HG03139 (cell line): ENCODE results near the gene P2RY2.

Experiments used
- ATAC-seq: cut with Tn5 transposase; IDR thresholded peaks from one replicate; pipeline ENCODE4 v1.9.1; 2021; ENCODE audit not compliant: unreplicated experiment

The P2RY2 gene

GRCh38 chr11:73218106-73218829 lies at the start of gene P2RY2:
Gene P2RY2, plus strand, starts transcription at chr11:73218281. Its CDS starts 15,879 bp downstream, at chr11:73234160.
- ATAC-seq, result no peak

GRCh38 chr11:73168925-73169579 lies 49.0 kb upstream of the P2RY2 start:
- no peak for ATAC-seq

- no peak for ATAC-seq
Measured at GRCh38 chr11:73170140-73170539, 47.9 kb upstream of the P2RY2 start.

- no peak for ATAC-seq
Measured at GRCh38 chr11:73171436-73172161, 46.5 kb upstream of the P2RY2 start.

- no peak for ATAC-seq
Measured at GRCh38 chr11:73172992-73173656, 45.0 kb upstream of the P2RY2 start.

- no peak for ATAC-seq
Measured at GRCh38 chr11:73173755-73174494, 44.2 kb upstream of the P2RY2 start.

- ATAC-seq, result no peak
Measured at GRCh38 chr11:73174495-73174791, 43.6 kb upstream of the P2RY2 start.

- no peak for ATAC-seq
Measured at GRCh38 chr11:73175551-73176144, 42.4 kb upstream of the P2RY2 start.

- no peak for ATAC-seq
Measured at GRCh38 chr11:73176145-73176873, 41.8 kb upstream of the P2RY2 start.

GRCh38 chr11:73176874-73177155 lies 41.3 kb upstream of the P2RY2 start:
- ATAC-seq, result no peak

GRCh38 chr11:73177380-73177777 lies 40.7 kb upstream of the P2RY2 start:
- ATAC-seq, result no peak

GRCh38 chr11:73177778-73178539 lies 40.1 kb upstream of the P2RY2 start:
- peak; percentile 65 for ATAC-seq

- no peak for ATAC-seq
Measured at GRCh38 chr11:73178681-73179080, 39.4 kb upstream of the P2RY2 start.

- no peak for ATAC-seq
Measured at GRCh38 chr11:73182824-73183321, 35.2 kb upstream of the P2RY2 start.

GRCh38 chr11:73184953-73185671 lies 33.0 kb upstream of the P2RY2 start:
- no peak for ATAC-seq

GRCh38 chr11:73185680-73186293 lies 32.3 kb upstream of the P2RY2 start:
- ATAC-seq, result no peak

GRCh38 chr11:73186294-73186850 lies 31.7 kb upstream of the P2RY2 start:
- ATAC-seq, result no peak

GRCh38 chr11:73186886-73187285 lies 31.2 kb upstream of the P2RY2 start:
- no peak for ATAC-seq
